Right lobe of liver (tissue), 6 donors: ENCODE data around the gene SPCS3. TPM values are rescaled to one million over a fixed set of nuclear protein-coding genes. Genes with fewer than 3 reads are reported as not detected.
A peak's percentile ranks its signal among the peaks of the same experiment; 100 is the strongest.

Experiments
- ATAC-seq, 4 donors: fragments of 200-7000 bp; cut with Tn5 transposase; one replicate each; pipeline ENCODE4 v1.9.1; 2020; ENCODE audit warnings: mild to moderate bottlenecking in 4 of 4, moderate library complexity in 4 of 4
- DNase-seq, 3 donors: peaks; one replicate each; pipeline ENCODE4 v3.0.0-alpha.2; 2020
- H3K27ac ChIP-seq, 3 donors: fragments of 200-600 bp; one replicate each; pipeline ENCODE4 v1.8.0; 2022
- H3K27me3 ChIP-seq, 2 donors: fragments of 200-600 bp; one replicate each; pipeline ENCODE4 v1.8.0; 2022
- H3K36me3 ChIP-seq, 4 donors: fragments of 200-600 bp; sonication (generic) in 1 of 4; one replicate each; pipeline versions ENCODE4 v1.5.1 to v1.8.0; 2017 to 2022; ENCODE audit warnings: control low read depth in 1 of 4
- H3K4me1 ChIP-seq, 4 donors: fragments of 200-600 bp; sonication (generic) in 1 of 4; one replicate each; pipeline versions ENCODE4 v1.5.1 to v1.8.0; 2017 to 2022; ENCODE audit warnings: control low read depth in 1 of 4
- H3K4me3 ChIP-seq, 3 donors: fragments of 200-600 bp; one replicate each; pipeline ENCODE4 v1.8.0; 2022
- H3K9me3 ChIP-seq, 4 donors: fragments of 200-600 bp; sonication (generic) in 1 of 4; one replicate each; pipeline versions ENCODE4 v1.5.1 to v1.8.0; 2017 to 2022; ENCODE audit warnings: control low read depth in 1 of 4
- POLR2A ChIP-seq: fragments of 450-650 bp; IDR thresholded peaks from one replicate; pipeline ENCODE4 v1.6.1; 2017; ENCODE audit warnings: antibody characterized with exemption, mild to moderate bottlenecking
- WGBS: methylation state at CpG from one replicate; pipeline ENCODE4 v1.1.6; 2018; ENCODE audit warnings: low coverage, low lambda C conversion rate; ENCODE audit not compliant: insufficient coverage; ENCODE audit errors: missing lambda C conversion rate; 5-methylcytosine and 5-hydroxymethylcytosine counted together
- intact Hi-C, 2 donors: fragments of 100-400 bp; cut with DNase I; formaldehyde crosslinking; loops; one replicate each; pipeline versions ENCODE4 v1.11.2 to v1.14.1; 2022
- total RNA-seq, 6 experiments: library from RNA; depleted of rRNA in 2 of 6; stranded (reverse); fragments of >200 nt in 2 of 6; fragmentation: NEBNext Ultra II Directional in 3 of 6; extraction: Animal tissue kit (Norgen Biotek cat#: 25700) in 3 of 6; gene quantifications; one replicate each; pipeline versions ENCODE4 v1.1.0 to v1.2.4, GENCODE V29; 2016 to 2023
- TF ChIP-seq, protein P1 (sequence below), 4 donors: fragments of 200-600 bp in 3 of 4; fragments of 450-650 bp in 1 of 4; IDR thresholded peaks; one replicate each; pipeline versions ENCODE4 v1.5.1 to v1.8.0; 2016 to 2022; ENCODE audit warnings: antibody characterized with exemption in 4 of 4, mild to moderate bottlenecking in 2 of 4
- donor health status: DM: no; HTN: yes; CAD: no.
- donor health status: DM: no; HTN: no; CAD: no.
- donor health status: DM: no; HTN: no; CAD: no.
- donor health status: DM: no; HTN: yes; CAD: no.
- donor health status: DM: no; HTN: yes; CAD: no.

The SPCS3 gene
- total RNA-seq, 6 experiments from 2014 or later, result 49.7 to 97.4 (median 69.1) TPM

DNA sequence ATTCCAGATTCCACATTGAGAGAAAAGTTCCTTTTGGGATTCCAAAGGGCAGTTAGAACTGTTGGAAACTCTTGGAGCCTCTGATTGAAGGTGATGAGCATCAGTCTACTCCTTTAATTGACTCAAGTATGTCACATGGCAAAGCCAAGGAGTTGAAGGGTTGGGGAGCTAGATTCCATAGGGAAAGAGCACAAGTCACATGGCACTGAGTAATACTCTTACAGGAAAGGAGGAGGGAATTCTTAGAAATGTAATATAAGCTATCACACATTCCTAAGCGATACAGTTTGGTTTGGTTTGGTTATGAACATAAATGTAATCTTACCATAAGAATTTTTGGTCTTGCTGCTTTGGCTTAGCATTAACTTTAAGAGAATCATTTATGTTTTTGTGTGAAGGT, 15.7 kb downstream of the SPCS3 start:
- ATAC-seq (no peak), DNase-seq (no peak)
- H3K36me3 ChIP-seq, result no peaks in the 10 kb centered on the region
- H3K4me1 ChIP-seq, result no peaks in the 10 kb centered on the region
- no peaks in the 10 kb centered on the region for H3K27me3 ChIP-seq
- H3K9me3 ChIP-seq, result no peaks in the 10 kb centered on the region
- TF ChIP-seq, protein P1, sequence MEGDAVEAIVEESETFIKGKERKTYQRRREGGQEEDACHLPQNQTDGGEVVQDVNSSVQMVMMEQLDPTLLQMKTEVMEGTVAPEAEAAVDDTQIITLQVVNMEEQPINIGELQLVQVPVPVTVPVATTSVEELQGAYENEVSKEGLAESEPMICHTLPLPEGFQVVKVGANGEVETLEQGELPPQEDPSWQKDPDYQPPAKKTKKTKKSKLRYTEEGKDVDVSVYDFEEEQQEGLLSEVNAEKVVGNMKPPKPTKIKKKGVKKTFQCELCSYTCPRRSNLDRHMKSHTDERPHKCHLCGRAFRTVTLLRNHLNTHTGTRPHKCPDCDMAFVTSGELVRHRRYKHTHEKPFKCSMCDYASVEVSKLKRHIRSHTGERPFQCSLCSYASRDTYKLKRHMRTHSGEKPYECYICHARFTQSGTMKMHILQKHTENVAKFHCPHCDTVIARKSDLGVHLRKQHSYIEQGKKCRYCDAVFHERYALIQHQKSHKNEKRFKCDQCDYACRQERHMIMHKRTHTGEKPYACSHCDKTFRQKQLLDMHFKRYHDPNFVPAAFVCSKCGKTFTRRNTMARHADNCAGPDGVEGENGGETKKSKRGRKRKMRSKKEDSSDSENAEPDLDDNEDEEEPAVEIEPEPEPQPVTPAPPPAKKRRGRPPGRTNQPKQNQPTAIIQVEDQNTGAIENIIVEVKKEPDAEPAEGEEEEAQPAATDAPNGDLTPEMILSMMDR (IDR thresholded peaks at IDR 0.05), result no peak
- TF ChIP-seq POLR2A, result no peak
- H3K27ac ChIP-seq, result no peak overlapping the region
- intact Hi-C loops, result no loop called here
- H3K4me3 ChIP-seq, result no peak overlapping the region
- WGBS, result 100% methylated on average over 1 of the region's 1 CpG

- DNase-seq (no peak), ATAC-seq (peak in 3 of 4 donors; percentile 23 to 36 (median 27))
- Histone ChIP-seq H3K27ac (no peak overlapping the region), H3K4me1 (no peaks in the 10 kb centered on the region), H3K9me3 (peaks cover 0 to 11% (median 3%) of the 10 kb centered on the region in 4 donors), H3K36me3 (no peaks in the 10 kb centered on the region), H3K27me3 (no peaks in the 10 kb centered on the region), H3K4me3 (no peak overlapping the region)
- 53% methylated on average over 3 of the region's 3 CpGs for WGBS
- no peak for TF ChIP-seq POLR2A
- TF ChIP-seq, protein P1 (IDR thresholded peaks at IDR 0.05), result no peak
- intact Hi-C loops, result no loop called here
These were observed 20.4 kb downstream of the SPCS3 start for GRCh38 chr4:176339936-176340761.

DNA sequence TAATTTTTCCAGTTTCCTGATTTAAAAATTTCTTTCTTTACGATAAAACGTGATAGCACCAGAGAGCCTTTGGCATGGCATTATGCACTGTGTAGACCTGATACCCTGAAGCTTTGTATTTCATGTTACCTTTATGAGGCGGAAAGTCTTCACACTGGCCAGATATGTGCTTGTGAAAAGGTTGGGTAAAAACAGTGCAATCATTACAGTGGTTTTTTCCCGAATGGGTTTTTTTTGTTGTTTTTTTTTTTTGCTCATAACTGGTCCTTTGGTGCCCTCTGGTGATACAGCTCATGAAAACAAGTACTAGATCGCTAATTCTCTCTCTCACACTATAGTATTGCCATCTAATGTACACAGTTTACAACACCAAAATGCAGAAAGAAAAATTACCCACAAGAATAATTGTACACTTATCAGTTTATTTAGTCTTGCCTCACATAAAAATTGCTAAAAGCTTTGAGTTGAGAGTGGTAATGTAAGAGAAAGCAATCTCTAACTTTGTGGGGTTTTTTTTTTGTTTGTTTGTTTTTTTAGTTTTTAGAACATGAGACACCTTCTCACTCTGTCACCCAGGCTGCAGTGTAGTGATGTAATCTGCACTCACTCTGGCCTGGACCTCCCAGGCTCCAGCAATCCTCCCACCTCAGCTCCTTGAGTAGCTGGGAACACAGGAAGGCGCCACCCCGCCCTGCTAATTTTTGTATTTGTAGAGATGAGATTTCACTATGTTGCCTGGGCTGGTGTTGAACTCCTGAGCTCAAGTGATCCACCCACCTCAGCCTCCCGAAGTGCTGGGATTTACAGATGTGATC, 21.3 kb downstream of the SPCS3 start:
- H3K36me3 ChIP-seq, result no peaks in the 10 kb centered on the region
- TF ChIP-seq, protein P1 (IDR thresholded peaks at IDR 0.05), result peak; percentile 45 to 60 (median 56)
- no peak for TF ChIP-seq POLR2A
- DNase-seq, result no peak
- peaks cover 0 to 11% (median 3%) of the 10 kb centered on the region in 4 donors for H3K9me3 ChIP-seq
- WGBS, result 39% methylated on average over 8 of the region's 8 CpGs
- no peaks in the 10 kb centered on the region for H3K4me1 ChIP-seq
- no peak overlapping the region for H3K4me3 ChIP-seq
- H3K27ac ChIP-seq, result no peak overlapping the region
- peak; percentile 78 to 95 (median 82) for ATAC-seq
- intact Hi-C loops, result no loop called here
- H3K27me3 ChIP-seq, result no peaks in the 10 kb centered on the region

DNA sequence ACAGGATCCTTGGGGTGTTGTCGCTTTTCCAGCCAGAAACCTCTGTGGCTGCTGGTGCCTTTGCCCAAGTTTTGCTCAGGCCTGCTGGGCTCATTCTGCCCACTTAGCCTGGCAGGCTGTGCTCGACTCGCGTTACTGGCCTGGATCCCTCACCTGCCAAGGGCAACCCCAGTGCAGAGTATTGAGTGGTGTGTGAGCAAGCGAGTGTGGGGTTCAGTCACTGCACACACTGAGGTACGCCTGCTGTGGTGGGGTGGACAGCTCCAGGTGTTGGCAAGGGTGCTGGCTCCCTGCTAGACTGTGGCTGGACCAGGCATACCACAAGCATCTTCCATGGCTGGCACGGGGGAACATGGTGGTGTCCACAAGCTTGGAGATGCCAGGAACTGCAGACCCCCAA, 22.6 kb downstream of the SPCS3 start:
- Histone ChIP-seq H3K27me3 (no peaks in the 10 kb centered on the region), H3K9me3 (peaks cover 0 to 11% (median 3%) of the 10 kb centered on the region in 4 donors), H3K4me1 (no peaks in the 10 kb centered on the region), H3K4me3 (no peak overlapping the region), H3K36me3 (no peaks in the 10 kb centered on the region), H3K27ac (no peak overlapping the region)
- WGBS, result 81% methylated on average over 4 of the region's 7 CpGs
- DNase-seq (no peak), ATAC-seq (peak in 1 of 4 donors; percentile 20)
- intact Hi-C loops, result no loop called here
- no peak for TF ChIP-seq POLR2A
- TF ChIP-seq, protein P1 (IDR thresholded peaks at IDR 0.05), result no peak
